ENCODE results near the gene TBC1D22A.

The TBC1D22A gene

GRCh38 chr22:46758867-46759290 is 3.6 kb upstream of the TBC1D22A start:
- H3K9ac ChIP-seq, result peak overlapping the region in 5 of 11 experiments; percentile 6 to 55 (median 21); a peak in 6 of 22 replicates
- H4K20me1 ChIP-seq, result peaks cover 0 to 11% (median 6%) of the 10 kb centered on the region in 11 experiments; a peak in 11 of 22 replicates
- H3K27me3 ChIP-seq, result no peaks in the 10 kb centered on the region
- peaks cover 61 to 74% (median 64%) of the 10 kb centered on the region in 10 experiments for H3K4me1 ChIP-seq
- peak overlapping the region in 8 of 11 experiments; percentile 11 to 56 (median 30); a peak in 11 of 22 replicates for H3K27ac ChIP-seq
- peak overlapping the region; percentile 58 to 86 (median 67) for H3K4me2 ChIP-seq
- no peak overlapping the region for H3K4me3 ChIP-seq
- peaks cover 0 to 13% (median 8%) of the 10 kb centered on the region in 11 experiments; a peak in 9 of 22 replicates for H3K36me3 ChIP-seq
- TF ChIP-seq Cebpa-rat (IDR thresholded peaks at IDR 0.05), result no peak
- H3K9me3 ChIP-seq (replicated peaks in 1 of 11), result peaks cover 20 to 35% (median 25%) of the 10 kb centered on the region in 11 experiments

GRCh38 chr22:46761017-46761416 is 1.4 kb upstream of the TBC1D22A start:
- Histone ChIP-seq H3K27ac (peak overlapping the region in 4 of 11 experiments; percentile 94 to 97 (median 96); a peak in 3 of 22 replicates), H3K4me2 (peak overlapping the region; percentile 81 to 97 (median 89)), H3K4me3 (peak overlapping the region in 9 of 10 experiments; percentile 77 to 98 (median 86); a peak in 12 of 20 replicates), H3K4me1 (peaks cover 64 to 73% (median 71%) of the 10 kb centered on the region in 10 experiments), H4K20me1 (peaks cover 5 to 33% (median 20%) of the 10 kb centered on the region in 11 experiments; a peak in 17 of 22 replicates), H3K9me3 (replicated peaks in 1 of 11) (peaks cover 8 to 15% (median 12%) of the 10 kb centered on the region in 11 experiments), H3K27me3 (no peaks in the 10 kb centered on the region), H3K36me3 (peaks cover 0 to 15% (median 5%) of the 10 kb centered on the region in 11 experiments; a peak in 11 of 22 replicates), H3K9ac (peak overlapping the region; percentile 89 to 98 (median 93); a peak in 20 of 22 replicates)
- no peak for TF ChIP-seq Cebpa-rat (IDR thresholded peaks at IDR 0.05)

- H3K4me1 ChIP-seq, result peaks cover 62 to 76% (median 71%) of the 10 kb centered on the region in 10 experiments
- H3K27ac ChIP-seq, result peak overlapping the region; percentile 80 to 97 (median 91)
These were observed 762 bp upstream of the TBC1D22A start for GRCh38 chr22:46761539-46762237.

GRCh38 chr22:46763051-46763705 is 728 bp downstream of the TBC1D22A start:
- H3K9me3 ChIP-seq (replicated peaks in 1 of 11), result no peaks in the 10 kb centered on the region
- peaks cover 0 to 20% (median 5%) of the 10 kb centered on the region in 11 experiments; a peak in 10 of 22 replicates for H3K36me3 ChIP-seq
- H3K4me1 ChIP-seq, result peaks cover 62 to 76% (median 71%) of the 10 kb centered on the region in 10 experiments
- peaks cover 20 to 54% (median 37%) of the 10 kb centered on the region in 11 experiments; a peak in 20 of 22 replicates for H4K20me1 ChIP-seq
- H3K27ac ChIP-seq, result peak overlapping the region; percentile 80 to 97 (median 91)
- H3K27me3 ChIP-seq, result no peaks in the 10 kb centered on the region
- peak overlapping the region; percentile 83 to 97 (median 92) for H3K4me2 ChIP-seq
- H3K4me3 ChIP-seq, result peak overlapping the region; percentile 77 to 98 (median 85)
- TF ChIP-seq Cebpa-rat (IDR thresholded peaks at IDR 0.05), result no peak
- H3K9ac ChIP-seq, result peak overlapping the region; percentile 89 to 98 (median 93)

More at GRCh38 chr22:46761539-46762237, 762 bp upstream of the TBC1D22A start:
- Histone ChIP-seq H3K9me3 (replicated peaks in 1 of 11) (peaks cover under 1 to 8% (median 5%) of the 10 kb centered on the region in 11 experiments), H3K27me3 (no peaks in the 10 kb centered on the region), H4K20me1 (peaks cover 11 to 39% (median 22%) of the 10 kb centered on the region in 11 experiments; a peak in 17 of 22 replicates), H3K4me2 (peak overlapping the region; percentile 81 to 97 (median 89)), H3K4me3 (peak overlapping the region; percentile 77 to 98 (median 85)), H3K36me3 (peaks cover 0 to 20% (median 4%) of the 10 kb centered on the region in 11 experiments; a peak in 10 of 22 replicates), H3K9ac (peak overlapping the region; percentile 89 to 98 (median 93))
- no peak for TF ChIP-seq Cebpa-rat (IDR thresholded peaks at IDR 0.05)

- H3K9me3 ChIP-seq (replicated peaks in 1 of 11), result no peaks in the 10 kb centered on the region
- H3K4me1 ChIP-seq, result peaks cover 62 to 76% (median 71%) of the 10 kb centered on the region in 10 experiments
- peak overlapping the region; percentile 83 to 97 (median 92) for H3K4me2 ChIP-seq
- H3K36me3 ChIP-seq, result peaks cover 0 to 20% (median 5%) of the 10 kb centered on the region in 11 experiments; a peak in 10 of 22 replicates
- peak overlapping the region in 10 of 11 experiments; percentile 89 to 98 (median 94); a peak in 12 of 22 replicates for H3K9ac ChIP-seq
- H3K27me3 ChIP-seq, result no peaks in the 10 kb centered on the region
- H3K27ac ChIP-seq, result peak overlapping the region in 8 of 11 experiments; percentile 8 to 96 (median 60); a peak in 5 of 22 replicates
- H4K20me1 ChIP-seq, result peaks cover 20 to 65% (median 48%) of the 10 kb centered on the region in 11 experiments; a peak in 21 of 22 replicates
- no peak for TF ChIP-seq Cebpa-rat (IDR thresholded peaks at IDR 0.05)
- H3K4me3 ChIP-seq, result peak overlapping the region in 7 of 10 experiments; percentile 77 to 96 (median 86); a peak in 9 of 20 replicates
These were observed 1.8 kb downstream of the TBC1D22A start for GRCh38 chr22:46764140-46764680.

- peak overlapping the region in 2 of 10 experiments; percentile 2 to 88; a peak in 2 of 20 replicates for H3K4me3 ChIP-seq
- H3K4me1 ChIP-seq, result peaks cover 69 to 79% (median 77%) of the 10 kb centered on the region in 10 experiments
- peak overlapping the region in 4 of 11 experiments; percentile 16 to 96 (median 54); a peak in 3 of 22 replicates for H3K9ac ChIP-seq
- no peak for TF ChIP-seq Cebpa-rat (IDR thresholded peaks at IDR 0.05)
- peaks cover 0 to 20% (median 5%) of the 10 kb centered on the region in 11 experiments; a peak in 10 of 22 replicates for H3K36me3 ChIP-seq
- no peaks in the 10 kb centered on the region for H3K9me3 ChIP-seq (replicated peaks in 1 of 11)
- H3K27me3 ChIP-seq, result no peaks in the 10 kb centered on the region
- peak overlapping the region in 2 of 11 experiments; percentile 8 to 87; a peak in 2 of 22 replicates for H3K27ac ChIP-seq
- H3K4me2 ChIP-seq, result peak overlapping the region; percentile 83 to 97 (median 92)
- H4K20me1 ChIP-seq, result peaks cover 20 to 72% (median 55%) of the 10 kb centered on the region in 11 experiments; a peak in 21 of 22 replicates
These were observed 2.5 kb downstream of the TBC1D22A start for GRCh38 chr22:46764779-46765485.

GRCh38 chr22:46766611-46767010 is 4.2 kb downstream of the TBC1D22A start:
- Histone ChIP-seq H3K27ac (no peak overlapping the region), H4K20me1 (peaks cover 20 to 89% (median 72%) of the 10 kb centered on the region in 11 experiments; a peak in 21 of 22 replicates), H3K27me3 (no peaks in the 10 kb centered on the region), H3K4me3 (no peak overlapping the region), H3K9me3 (replicated peaks in 1 of 11) (no peaks in the 10 kb centered on the region), H3K4me2 (peak overlapping the region in 10 of 11 experiments; percentile 4 to 91 (median 78); a peak in 15 of 22 replicates), H3K36me3 (peaks cover 0 to 15% (median 5%) of the 10 kb centered on the region in 11 experiments; a peak in 10 of 22 replicates), H3K9ac (no peak overlapping the region), H3K4me1 (peaks cover 72 to 85% (median 80%) of the 10 kb centered on the region in 10 experiments)
- TF ChIP-seq Cebpa-rat (IDR thresholded peaks at IDR 0.05), result no peak
